ENCODE results near the gene NOTCH1. TPM values are rescaled to one million over a fixed set of nuclear protein-coding genes. Genes with fewer than 3 reads are reported as not detected.

Gene NOTCH1
- total RNA-seq, 2 experiments from 2014 or later: 67.3 to 73.5 TPM

GRCh38 chr9:136470356-136470755 is 75.5 kb downstream of the NOTCH1 start:
- Mint-ChIP-seq H3K4me1 (no peaks in the 10 kb centered on the region), H3K9me3 (ENCODE audit: low read depth) (no peaks in the 10 kb centered on the region), H3K27ac (no peak overlapping the region), H3K4me3 (no peak overlapping the region), H3K27me3 (no peaks in the 10 kb centered on the region), H3K36me3 (peaks cover 41% of the 10 kb centered on the region)
- CTCF ChIA-PET: interaction anchor here (0.5 kb wide), 1 partner anchor 468 kb away, joined by 3 read pairs; no protein-coding TSS in a partner anchor
- DNase-seq: no peak
- ATAC-seq: no peak

- no peaks in the 10 kb centered on the region for H3K4me1 Mint-ChIP-seq
- H3K36me3 Mint-ChIP-seq: peaks cover 50% of the 10 kb centered on the region
- H3K9me3 Mint-ChIP-seq (ENCODE audit: low read depth): no peaks in the 10 kb centered on the region
- DNase-seq: no peak
- CTCF ChIA-PET: no interaction called here
- no peaks in the 10 kb centered on the region for H3K27me3 Mint-ChIP-seq
- no peak for ATAC-seq
- H3K27ac Mint-ChIP-seq: no peak overlapping the region
- no peak overlapping the region for H3K4me3 Mint-ChIP-seq
Measured at GRCh38 chr9:136467766-136468165, 78.1 kb downstream of the NOTCH1 start.

- H3K4me3 Mint-ChIP-seq: no peak overlapping the region
- DNase-seq (no peak), ATAC-seq (no peak)
- H3K36me3 Mint-ChIP-seq: peaks cover 54% of the 10 kb centered on the region
- CTCF ChIA-PET: no interaction called here
- no peaks in the 10 kb centered on the region for H3K27me3 Mint-ChIP-seq
- H3K27ac Mint-ChIP-seq: no peak overlapping the region
- no peaks in the 10 kb centered on the region for H3K4me1 Mint-ChIP-seq
- H3K9me3 Mint-ChIP-seq (ENCODE audit: low read depth): no peaks in the 10 kb centered on the region
Measured at GRCh38 chr9:136466155-136466541, 79.7 kb downstream of the NOTCH1 start.

- no peaks in the 10 kb centered on the region for H3K27me3 Mint-ChIP-seq
- H3K4me3 Mint-ChIP-seq: no peak overlapping the region
- no peak for ATAC-seq
- no peaks in the 10 kb centered on the region for H3K9me3 Mint-ChIP-seq (ENCODE audit: low read depth)
- H3K27ac Mint-ChIP-seq: no peak overlapping the region
- H3K4me1 Mint-ChIP-seq: no peaks in the 10 kb centered on the region
- DNase-seq: no peak
- CTCF ChIA-PET: no interaction called here
- peaks cover 55% of the 10 kb centered on the region for H3K36me3 Mint-ChIP-seq
Measured at GRCh38 chr9:136465500-136466154, 80.2 kb downstream of the NOTCH1 start.

GRCh38 chr9:136464241-136464640 is 81.6 kb downstream of the NOTCH1 start:
- Mint-ChIP-seq H3K4me3 (no peak overlapping the region), H3K27me3 (no peaks in the 10 kb centered on the region), H3K36me3 (peaks cover 55% of the 10 kb centered on the region), H3K9me3 (ENCODE audit: low read depth) (no peaks in the 10 kb centered on the region), H3K4me1 (no peaks in the 10 kb centered on the region), H3K27ac (no peak overlapping the region)
- DNase-seq: no peak
- CTCF ChIA-PET: no interaction called here
- ATAC-seq: no peak

- CTCF ChIA-PET: no interaction called here
- no peak overlapping the region for H3K4me3 Mint-ChIP-seq
- DNase-seq: no peak
- no peaks in the 10 kb centered on the region for H3K9me3 Mint-ChIP-seq (ENCODE audit: low read depth)
- no peak overlapping the region for H3K27ac Mint-ChIP-seq
- H3K27me3 Mint-ChIP-seq: no peaks in the 10 kb centered on the region
- H3K4me1 Mint-ChIP-seq: no peaks in the 10 kb centered on the region
- no peak for ATAC-seq
- peaks cover 62% of the 10 kb centered on the region for H3K36me3 Mint-ChIP-seq
Measured at GRCh38 chr9:136463578-136463977, 82.3 kb downstream of the NOTCH1 start.

- ATAC-seq (no peak), DNase-seq (no peak)
- CTCF ChIA-PET: no interaction called here
- Mint-ChIP-seq H3K27ac (no peak overlapping the region), H3K4me3 (no peak overlapping the region), H3K4me1 (no peaks in the 10 kb centered on the region), H3K36me3 (peaks cover 60% of the 10 kb centered on the region), H3K27me3 (no peaks in the 10 kb centered on the region), H3K9me3 (ENCODE audit: low read depth) (no peaks in the 10 kb centered on the region)
Measured at GRCh38 chr9:136462664-136463063, 83.2 kb downstream of the NOTCH1 start.

GRCh38 chr9:136460772-136461325 is 85.0 kb downstream of the NOTCH1 start:
- Mint-ChIP-seq H3K27ac (no peak overlapping the region), H3K4me1 (no peaks in the 10 kb centered on the region), H3K36me3 (peaks cover 59% of the 10 kb centered on the region), H3K9me3 (ENCODE audit: low read depth) (no peaks in the 10 kb centered on the region), H3K27me3 (no peaks in the 10 kb centered on the region), H3K4me3 (no peak overlapping the region)
- DNase-seq (no peak), ATAC-seq (no peak)
- CTCF ChIA-PET: interaction anchor here (1.5 kb wide), 2 partner anchors 51 to 197 kb away, joined by 3 to 4 read pairs; no protein-coding TSS in a partner anchor

GRCh38 chr9:136459425-136459824 is 86.4 kb downstream of the NOTCH1 start:
- no peak for DNase-seq
- no peak for ATAC-seq
- Mint-ChIP-seq H3K36me3 (peaks cover 53% of the 10 kb centered on the region), H3K27ac (no peak overlapping the region), H3K4me1 (no peaks in the 10 kb centered on the region), H3K4me3 (no peak overlapping the region), H3K9me3 (ENCODE audit: low read depth) (no peaks in the 10 kb centered on the region), H3K27me3 (no peaks in the 10 kb centered on the region)
- CTCF ChIA-PET: interaction anchor here (1.5 to 1.7 kb wide), 3 partner anchors 19 to 198 kb away, joined by 3 to 6 read pairs (median 4); partner anchors contain the start of gene INPP5E

GRCh38 chr9:136457326-136457725 is 88.5 kb downstream of the NOTCH1 start:
- H3K9me3 Mint-ChIP-seq (ENCODE audit: low read depth): no peaks in the 10 kb centered on the region
- peaks cover 54% of the 10 kb centered on the region for H3K36me3 Mint-ChIP-seq
- no peak overlapping the region for H3K4me3 Mint-ChIP-seq
- no peaks in the 10 kb centered on the region for H3K27me3 Mint-ChIP-seq
- DNase-seq: no peak
- H3K4me1 Mint-ChIP-seq: no peaks in the 10 kb centered on the region
- no peak overlapping the region for H3K27ac Mint-ChIP-seq
- no peak for ATAC-seq
- CTCF ChIA-PET: interaction anchor here (1.5 kb wide), 1 partner anchor 94 kb away, joined by 3 read pairs; the partner anchor contains the start of gene DNLZ

- H3K4me1 Mint-ChIP-seq: no peaks in the 10 kb centered on the region
- DNase-seq (no peak), ATAC-seq (no peak)
- CTCF ChIA-PET: no interaction called here
- H3K36me3 Mint-ChIP-seq: peaks cover 53% of the 10 kb centered on the region
- no peaks in the 10 kb centered on the region for H3K9me3 Mint-ChIP-seq (ENCODE audit: low read depth)
- no peak overlapping the region for H3K27ac Mint-ChIP-seq
- no peak overlapping the region for H3K4me3 Mint-ChIP-seq
- H3K27me3 Mint-ChIP-seq: no peaks in the 10 kb centered on the region
Measured at GRCh38 chr9:136456258-136456657, 89.6 kb downstream of the NOTCH1 start.

GRCh38 chr9:136455043-136456002 is 90.5 kb downstream of the NOTCH1 start:
- no peaks in the 10 kb centered on the region for H3K4me1 Mint-ChIP-seq
- peak overlapping the region; percentile 12 for H3K27ac Mint-ChIP-seq
- peaks cover 50% of the 10 kb centered on the region for H3K36me3 Mint-ChIP-seq
- H3K9me3 Mint-ChIP-seq (ENCODE audit: low read depth): no peaks in the 10 kb centered on the region
- ATAC-seq (no peak), DNase-seq (no peak)
- CTCF ChIA-PET: no interaction called here
- no peak overlapping the region for H3K4me3 Mint-ChIP-seq
- no peaks in the 10 kb centered on the region for H3K27me3 Mint-ChIP-seq

GRCh38 chr9:136454026-136454796 is 91.6 kb downstream of the NOTCH1 start:
- Mint-ChIP-seq H3K27me3 (no peaks in the 10 kb centered on the region), H3K4me1 (no peaks in the 10 kb centered on the region), H3K4me3 (no peak overlapping the region), H3K9me3 (ENCODE audit: low read depth) (no peaks in the 10 kb centered on the region), H3K36me3 (peaks cover 48% of the 10 kb centered on the region), H3K27ac (no peak overlapping the region)
- no peak for DNase-seq
- no peak for ATAC-seq
- CTCF ChIA-PET: interaction anchor here (1.3 kb wide), 1 partner anchor 13 kb away, joined by 4 read pairs; no protein-coding TSS in a partner anchor
